SU-DHL-6 (cell line): ENCODE measurements around the gene EXTL2.
A peak's percentile ranks its signal among the peaks of the same experiment; 100 is the strongest.

Experiments used
- H2AFZ ChIP-seq: fragments of 200-600 bp; sonication (generic); 2 replicates; pipeline ENCODE4 v1.6.1; 2014; ENCODE audit warnings: low read depth, mild to moderate bottlenecking, moderate library complexity, mixed read lengths, antibody characterized with exemption, low read length; ENCODE audit not compliant: severe bottlenecking
- H3F3A ChIP-seq: fragments of 200-600 bp; shearing (Covaris generic); 2 replicates; pipeline ENCODE4 v1.6.0; 2016; ENCODE audit warnings: antibody characterized with exemption, mild to moderate bottlenecking; ENCODE audit not compliant: insufficient read depth
- H3K27ac ChIP-seq: fragments of 200-600 bp; sonication (generic); 2 replicates; pipeline ENCODE4 v1.5.1; 2016; ENCODE audit warnings: low read depth, mild to moderate bottlenecking, low read length, moderate library complexity, mixed read lengths
- H3K27me3 ChIP-seq: fragments of 200-600 bp; sonication (generic), shearing (Covaris generic); 2 replicates; pipeline ENCODE4 v1.6.0; 2014; ENCODE audit warnings: mild to moderate bottlenecking, low read length
- H3K36me3 ChIP-seq: fragments of 200-600 bp; sonication (generic); 2 replicates; pipeline ENCODE4 v1.6.1; 2014; ENCODE audit warnings: mild to moderate bottlenecking, low read length, mixed read lengths
- H3K4me2 ChIP-seq: fragments of 300-600, 200-600 bp; shearing (Covaris generic), sonication (generic); 2 replicates; pipeline ENCODE4 v1.6.0; 2014; ENCODE audit warnings: low read length, low read depth, mild to moderate bottlenecking; ENCODE audit not compliant: poor library complexity, severe bottlenecking
- H3K4me3 ChIP-seq: fragments of 200-600 bp; sonication (generic); 2 replicates; pipeline ENCODE4 v1.5.1; 2014; ENCODE audit warnings: antibody characterized with exemption, low read length, mild to moderate bottlenecking, mixed read lengths; ENCODE audit not compliant: insufficient read depth, poor library complexity, severe bottlenecking
- H3K79me2 ChIP-seq: fragments of 200-600 bp; sonication (generic); 2 replicates; pipeline ENCODE4 v1.6.1; 2014; ENCODE audit warnings: mild to moderate bottlenecking, low read length, moderate library complexity; ENCODE audit not compliant: insufficient read depth
- H3K9ac ChIP-seq: fragments of 200-600 bp; sonication (generic); 2 replicates; pipeline ENCODE4 v1.7.0; 2014; ENCODE audit warnings: mild to moderate bottlenecking, low read length
- H3K9me2 ChIP-seq: fragments of 200-600 bp; sonication (generic); replicated peaks from 2 replicates; pipeline ENCODE4 v1.6.1; 2014; ENCODE audit warnings: low read length; ENCODE audit not compliant: insufficient read depth
- H3K9me3 ChIP-seq: fragments of 200-600 bp; sonication (generic); 2 replicates; pipeline ENCODE4 v1.6.1; 2014; ENCODE audit warnings: low read length, mixed read lengths; ENCODE audit not compliant: insufficient read depth
- H4K20me1 ChIP-seq: fragments of 200-600 bp; sonication (generic); 2 replicates; pipeline ENCODE4 v1.6.1; 2014; ENCODE audit warnings: low read depth, mild to moderate bottlenecking, antibody characterized with exemption, low read length, moderate library complexity, mixed read lengths
- EZH2phosphoT487 ChIP-seq: fragments of 200-600 bp; sonication (generic), shearing (Covaris generic); conservative IDR thresholded peaks from 2 replicates; pipeline ENCODE4 v1.6.1; 2018; ENCODE audit warnings: mild to moderate bottlenecking, antibody characterized with exemption, low read length, moderate library complexity, mixed read lengths
- TF ChIP-seq, protein P1 (sequence below): fragments of 200-600 bp; sonication (generic); IDR thresholded peaks from one replicate; pipeline ENCODE4 v1.5.1; 2017; ENCODE audit warnings: antibody characterized with exemption, mild to moderate bottlenecking, low read length, moderate library complexity; ENCODE audit not compliant: insufficient read depth, poor library complexity, severe bottlenecking

The EXTL2 gene

DNA sequence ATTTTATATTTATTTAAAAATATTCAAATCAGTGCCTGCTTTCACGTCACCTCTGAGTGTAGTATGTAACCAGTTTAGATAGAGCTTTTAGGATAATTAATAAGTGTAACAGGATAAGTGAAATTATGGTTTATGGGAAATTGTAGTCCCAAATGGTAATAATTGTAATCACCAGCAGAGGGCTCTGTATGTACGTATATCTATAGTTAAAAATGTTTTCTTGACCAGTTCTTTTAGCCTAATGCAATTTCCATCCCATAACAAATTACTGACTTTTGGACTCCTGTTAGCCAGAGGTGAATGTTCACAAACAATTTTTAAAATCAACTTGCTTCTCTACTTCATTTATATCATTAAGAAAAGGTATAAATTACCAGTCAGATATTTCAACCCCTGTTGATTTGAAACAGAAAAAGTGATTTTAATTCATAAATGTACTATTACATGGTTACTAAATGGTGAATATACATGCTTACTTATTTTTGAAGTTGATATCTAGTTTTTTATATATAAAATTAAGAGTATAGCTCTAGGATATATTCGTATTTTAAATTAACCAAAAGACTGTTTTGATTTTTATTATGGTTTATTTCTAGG is 26.6 kb upstream of the EXTL2 start:
- no peak overlapping the region for H3K4me3 ChIP-seq
- H2AFZ ChIP-seq = no peak overlapping the region
- no peak overlapping the region for H3K4me2 ChIP-seq
- H3K27me3 ChIP-seq = no peaks in the 10 kb centered on the region
- peaks cover 30% of the 10 kb centered on the region; the same call in 1 of the 2 replicates for H3K36me3 ChIP-seq
- no peaks in the 10 kb centered on the region for H3K9me3 ChIP-seq
- H3K9me2 ChIP-seq = no peaks in the 10 kb centered on the region
- no peaks in the 10 kb centered on the region; the same call in 1 of the 2 replicates for H4K20me1 ChIP-seq
- no peak for TF ChIP-seq EZH2phosphoT487
- TF ChIP-seq, protein P1, sequence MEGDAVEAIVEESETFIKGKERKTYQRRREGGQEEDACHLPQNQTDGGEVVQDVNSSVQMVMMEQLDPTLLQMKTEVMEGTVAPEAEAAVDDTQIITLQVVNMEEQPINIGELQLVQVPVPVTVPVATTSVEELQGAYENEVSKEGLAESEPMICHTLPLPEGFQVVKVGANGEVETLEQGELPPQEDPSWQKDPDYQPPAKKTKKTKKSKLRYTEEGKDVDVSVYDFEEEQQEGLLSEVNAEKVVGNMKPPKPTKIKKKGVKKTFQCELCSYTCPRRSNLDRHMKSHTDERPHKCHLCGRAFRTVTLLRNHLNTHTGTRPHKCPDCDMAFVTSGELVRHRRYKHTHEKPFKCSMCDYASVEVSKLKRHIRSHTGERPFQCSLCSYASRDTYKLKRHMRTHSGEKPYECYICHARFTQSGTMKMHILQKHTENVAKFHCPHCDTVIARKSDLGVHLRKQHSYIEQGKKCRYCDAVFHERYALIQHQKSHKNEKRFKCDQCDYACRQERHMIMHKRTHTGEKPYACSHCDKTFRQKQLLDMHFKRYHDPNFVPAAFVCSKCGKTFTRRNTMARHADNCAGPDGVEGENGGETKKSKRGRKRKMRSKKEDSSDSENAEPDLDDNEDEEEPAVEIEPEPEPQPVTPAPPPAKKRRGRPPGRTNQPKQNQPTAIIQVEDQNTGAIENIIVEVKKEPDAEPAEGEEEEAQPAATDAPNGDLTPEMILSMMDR = peak; percentile 54
- no peak overlapping the region for H3K27ac ChIP-seq
- peaks cover 14% of the 10 kb centered on the region; the same call in 1 of the 2 replicates for H3F3A ChIP-seq
- H3K9ac ChIP-seq = no peak overlapping the region
- H3K79me2 ChIP-seq = no peaks in the 10 kb centered on the region

DNA sequence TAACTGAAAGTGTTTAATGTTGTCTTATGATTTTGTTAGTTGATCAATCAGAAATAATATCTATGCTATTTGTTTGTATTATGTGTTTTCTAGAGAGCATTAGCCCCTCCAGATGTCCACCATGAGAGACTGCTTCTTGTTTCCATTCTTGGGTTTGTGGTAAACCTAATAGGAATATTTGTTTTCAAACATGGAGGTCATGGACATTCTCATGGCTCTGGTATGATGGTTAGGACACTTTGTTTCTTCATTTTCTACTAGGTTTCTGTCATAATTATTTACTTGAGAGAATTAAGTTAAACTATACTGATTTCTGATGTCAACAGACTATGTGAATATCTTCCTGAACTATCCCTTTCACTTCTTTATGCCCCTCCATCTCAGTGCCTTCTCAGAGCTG is 17.4 kb upstream of the EXTL2 start:
- Histone ChIP-seq H4K20me1 (no peaks in the 10 kb centered on the region), H3K27me3 (no peaks in the 10 kb centered on the region), H3K27ac (no peak overlapping the region), H3K9me2 (no peaks in the 10 kb centered on the region), H3K36me3 (peaks cover 50% of the 10 kb centered on the region; the same call in 1 of the 2 replicates), H3F3A (peaks cover 2% of the 10 kb centered on the region; the same call in 1 of the 2 replicates), H3K79me2 (no peaks in the 10 kb centered on the region), H3K4me3 (no peak overlapping the region), H3K9ac (no peak overlapping the region), H2AFZ (no peak overlapping the region), H3K9me3 (no peaks in the 10 kb centered on the region), H3K4me2 (no peak overlapping the region)
- TF ChIP-seq, protein P1 = no peak
- TF ChIP-seq EZH2phosphoT487 = no peak

DNA sequence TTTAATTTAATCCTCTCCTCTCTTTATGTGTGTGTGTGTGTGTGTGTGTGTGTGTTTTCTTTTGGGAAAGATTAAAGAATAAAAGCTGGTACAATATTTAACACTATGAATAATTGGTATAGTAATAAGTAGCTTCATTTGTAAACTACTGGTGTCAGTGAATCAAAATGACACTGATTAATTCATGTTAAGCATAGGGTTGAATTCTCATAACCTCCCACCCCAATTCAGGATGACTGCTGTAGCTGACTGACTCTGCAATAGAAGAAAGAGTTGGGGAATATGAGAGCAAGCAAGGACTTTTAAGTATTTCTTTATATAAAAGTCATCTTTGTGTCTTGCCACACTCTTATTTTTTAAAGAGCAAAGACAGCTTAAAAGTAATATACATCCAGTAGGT is 14.4 kb upstream of the EXTL2 start:
- no peaks in the 10 kb centered on the region for H3K9me2 ChIP-seq
- no peaks in the 10 kb centered on the region for H3K27me3 ChIP-seq
- H3K4me3 ChIP-seq = no peak overlapping the region
- H2AFZ ChIP-seq = no peak overlapping the region
- peaks cover 49% of the 10 kb centered on the region; the same call in 1 of the 2 replicates for H3K36me3 ChIP-seq
- H3K79me2 ChIP-seq = 0 out of 2 replicates have a peak, but pooled peaks cover 9% of the 10 kb centered on the region
- H3K4me2 ChIP-seq = no peak overlapping the region
- H4K20me1 ChIP-seq = no peaks in the 10 kb centered on the region
- H3F3A ChIP-seq = no peaks in the 10 kb centered on the region; the same call in 1 of the 2 replicates
- TF ChIP-seq, protein P1 = no peak
- no peak for TF ChIP-seq EZH2phosphoT487
- no peaks in the 10 kb centered on the region for H3K9me3 ChIP-seq
- no peak overlapping the region for H3K27ac ChIP-seq
- H3K9ac ChIP-seq = no peak overlapping the region
